ENCODE measurements around the gene CAP2. TPM values are rescaled to one million over a fixed set of nuclear protein-coding genes. Genes with fewer than 3 reads are reported as not detected.

CAP2 gene
- total RNA-seq, 4 donors from 2014 or later: 11.8 to 27.6 (median 15.0) TPM

DNA sequence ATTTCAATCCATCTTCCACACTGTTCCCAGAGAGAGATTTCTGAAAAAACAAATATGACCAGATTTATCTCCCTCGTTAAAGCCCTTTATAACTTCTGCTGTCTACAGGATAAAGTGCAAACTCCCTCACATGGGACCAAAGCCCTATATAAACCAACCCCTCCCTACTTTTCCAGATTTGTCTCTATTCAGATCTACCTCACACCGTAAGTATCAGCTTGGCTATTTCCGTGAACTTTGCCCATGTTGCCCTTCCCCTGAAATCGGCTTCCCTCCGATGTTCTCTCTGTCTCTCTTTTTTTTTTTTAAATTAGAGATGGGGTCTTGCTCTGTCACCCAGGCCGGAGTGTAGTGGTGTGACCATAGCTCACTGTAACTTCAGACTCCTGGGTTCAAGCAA is 194.6 kb downstream of the CAP2 start:
- H3K27me3 ChIP-seq: no peaks in the 10 kb centered on the region
- TF ChIP-seq, protein P1, sequence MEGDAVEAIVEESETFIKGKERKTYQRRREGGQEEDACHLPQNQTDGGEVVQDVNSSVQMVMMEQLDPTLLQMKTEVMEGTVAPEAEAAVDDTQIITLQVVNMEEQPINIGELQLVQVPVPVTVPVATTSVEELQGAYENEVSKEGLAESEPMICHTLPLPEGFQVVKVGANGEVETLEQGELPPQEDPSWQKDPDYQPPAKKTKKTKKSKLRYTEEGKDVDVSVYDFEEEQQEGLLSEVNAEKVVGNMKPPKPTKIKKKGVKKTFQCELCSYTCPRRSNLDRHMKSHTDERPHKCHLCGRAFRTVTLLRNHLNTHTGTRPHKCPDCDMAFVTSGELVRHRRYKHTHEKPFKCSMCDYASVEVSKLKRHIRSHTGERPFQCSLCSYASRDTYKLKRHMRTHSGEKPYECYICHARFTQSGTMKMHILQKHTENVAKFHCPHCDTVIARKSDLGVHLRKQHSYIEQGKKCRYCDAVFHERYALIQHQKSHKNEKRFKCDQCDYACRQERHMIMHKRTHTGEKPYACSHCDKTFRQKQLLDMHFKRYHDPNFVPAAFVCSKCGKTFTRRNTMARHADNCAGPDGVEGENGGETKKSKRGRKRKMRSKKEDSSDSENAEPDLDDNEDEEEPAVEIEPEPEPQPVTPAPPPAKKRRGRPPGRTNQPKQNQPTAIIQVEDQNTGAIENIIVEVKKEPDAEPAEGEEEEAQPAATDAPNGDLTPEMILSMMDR (IDR thresholded peaks at IDR 0.05): no peak
- TF ChIP-seq POLR2A (IDR thresholded peaks at IDR 0.05): no peak

GRCh38 chr6:17589406-17590096 is 196.2 kb downstream of the CAP2 start:
- intact Hi-C loops (cut with DNase I; ENCODE audit: low total_unique reads): loop anchor here (10.0 kb wide), 1 partner anchor 435 kb away; no protein-coding TSS in a partner anchor
- Histone ChIP-seq H3K4me1 (no peaks in the 10 kb centered on the region), H3K36me3 (no peaks in the 10 kb centered on the region), H3K4me3 (no peak overlapping the region), H3K9me3 (no peaks in the 10 kb centered on the region), H3K27ac (no peak overlapping the region), H3K27me3 (no peaks in the 10 kb centered on the region)
- TF ChIP-seq, protein P1 (IDR thresholded peaks at IDR 0.05): no peak
- no peak for TF ChIP-seq POLR2A (IDR thresholded peaks at IDR 0.05)
- no peak for DNase-seq

More for the DNA sequence above, 194.6 kb downstream of the CAP2 start:
- no peaks in the 10 kb centered on the region for H3K36me3 ChIP-seq
- no peak overlapping the region for H3K4me3 ChIP-seq
- H3K27ac ChIP-seq: no peak overlapping the region
- H3K4me1 ChIP-seq: no peaks in the 10 kb centered on the region
- H3K9me3 ChIP-seq: no peaks in the 10 kb centered on the region
- intact Hi-C loops (cut with DNase I; ENCODE audit: low total_unique reads): loop anchor here (10.0 kb wide), 1 partner anchor 433 kb away; no protein-coding TSS in a partner anchor
- DNase-seq: no peak

GRCh38 chr6:17591287-17591686 is 197.9 kb downstream of the CAP2 start:
- TF ChIP-seq, protein P1 (IDR thresholded peaks at IDR 0.05): no peak
- no peak for TF ChIP-seq POLR2A (IDR thresholded peaks at IDR 0.05)
- no peak overlapping the region for H3K27ac ChIP-seq
- H3K27me3 ChIP-seq: no peaks in the 10 kb centered on the region
- H3K9me3 ChIP-seq: no peaks in the 10 kb centered on the region
- no peaks in the 10 kb centered on the region for H3K4me1 ChIP-seq
- no peak for DNase-seq
- no peak overlapping the region for H3K4me3 ChIP-seq
- intact Hi-C loops (cut with DNase I; ENCODE audit: low total_unique reads): no loop called here
- H3K36me3 ChIP-seq: no peaks in the 10 kb centered on the region

DNA sequence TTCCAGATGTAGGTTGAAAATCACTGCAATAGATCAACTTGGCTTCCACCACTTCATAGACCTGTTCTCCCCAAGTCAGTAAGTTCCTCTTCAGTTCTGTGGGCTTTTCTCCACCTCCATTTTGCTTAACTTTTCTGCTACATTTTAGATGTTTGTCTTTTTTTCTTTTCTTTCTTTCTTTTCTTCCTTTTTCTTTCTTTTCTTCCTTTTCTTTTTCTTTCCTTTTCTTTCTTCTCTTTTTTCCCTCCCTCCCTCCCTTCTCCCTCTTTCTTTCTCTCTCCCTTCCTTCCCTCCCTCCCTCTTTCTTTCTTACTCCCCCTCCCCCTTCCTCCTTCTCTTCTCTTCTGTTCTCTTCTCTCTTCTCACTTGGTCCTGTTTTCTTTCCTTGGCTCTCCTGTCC is 199.9 kb downstream of the CAP2 start:
- Histone ChIP-seq H3K9me3 (no peaks in the 10 kb centered on the region), H3K36me3 (no peaks in the 10 kb centered on the region), H3K27ac (no peak overlapping the region), H3K27me3 (no peaks in the 10 kb centered on the region), H3K4me1 (no peaks in the 10 kb centered on the region), H3K4me3 (no peak overlapping the region)
- TF ChIP-seq, protein P1 (IDR thresholded peaks at IDR 0.05): no peak
- TF ChIP-seq POLR2A (IDR thresholded peaks at IDR 0.05): no peak
- DNase-seq: no peak
- intact Hi-C loops (cut with DNase I; ENCODE audit: low total_unique reads): no loop called here

DNA sequence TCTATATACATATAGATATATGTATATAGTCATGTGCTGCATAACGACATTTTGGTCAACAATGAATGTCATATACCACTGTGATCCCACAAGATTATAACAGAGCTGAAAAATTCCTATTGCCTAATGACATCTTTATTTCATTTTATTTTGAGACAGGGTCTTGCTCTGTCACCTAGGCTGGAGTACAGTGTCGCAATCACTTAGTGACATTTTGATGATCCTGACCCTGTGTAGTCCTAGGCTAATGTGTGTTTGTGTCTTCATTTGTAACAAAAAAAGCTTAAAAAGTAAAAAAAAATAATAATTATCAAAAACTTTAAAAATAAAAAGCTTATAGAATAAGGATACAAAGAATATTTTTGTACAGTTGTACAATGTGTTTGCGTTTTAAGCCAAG is 202.7 kb downstream of the CAP2 start:
- no peaks in the 10 kb centered on the region for H3K36me3 ChIP-seq
- no peaks in the 10 kb centered on the region for H3K27me3 ChIP-seq
- TF ChIP-seq, protein P1 (IDR thresholded peaks at IDR 0.05): no peak
- TF ChIP-seq POLR2A (IDR thresholded peaks at IDR 0.05): no peak
- H3K27ac ChIP-seq: no peak overlapping the region
- no peaks in the 10 kb centered on the region for H3K4me1 ChIP-seq
- H3K4me3 ChIP-seq: no peak overlapping the region
- intact Hi-C loops (cut with DNase I; ENCODE audit: low total_unique reads): no loop called here
- no peaks in the 10 kb centered on the region for H3K9me3 ChIP-seq
- no peak for DNase-seq

Data from uterus (tissue), 4 donors.